Fibroblast of villous mesenchyme (primary cell): ENCODE measurements around the gene CASP6. TPM values are rescaled to one million over a fixed set of nuclear protein-coding genes. Genes with fewer than 3 reads are reported as not detected.

Experiments
- DNase-seq: peaks from one replicate; pipeline ENCODE4 v3.0.0-alpha.2; 2010; ENCODE audit warnings: low read depth
- H3K4me3 ChIP-seq: 2 replicates; pipeline ENCODE4 v1.5.1; 2011; ENCODE audit warnings: low read depth, mild to moderate bottlenecking, low read length
- CTCF ChIP-seq: IDR thresholded peaks from 2 replicates; pipeline ENCODE4 v1.5.1; 2012; ENCODE audit warnings: low read depth, mild to moderate bottlenecking, low read length; ENCODE audit not compliant: insufficient read depth
- total RNA-seq: library from RNA; depleted of rRNA; stranded (reverse); fragments of >200 nt; gene quantifications from 2 replicates; pipeline ENCODE4 v1.2.3, GENCODE V29; 2012

Gene CASP6
- total RNA-seq, 1 donor, result 26.3 TPM

DNA sequence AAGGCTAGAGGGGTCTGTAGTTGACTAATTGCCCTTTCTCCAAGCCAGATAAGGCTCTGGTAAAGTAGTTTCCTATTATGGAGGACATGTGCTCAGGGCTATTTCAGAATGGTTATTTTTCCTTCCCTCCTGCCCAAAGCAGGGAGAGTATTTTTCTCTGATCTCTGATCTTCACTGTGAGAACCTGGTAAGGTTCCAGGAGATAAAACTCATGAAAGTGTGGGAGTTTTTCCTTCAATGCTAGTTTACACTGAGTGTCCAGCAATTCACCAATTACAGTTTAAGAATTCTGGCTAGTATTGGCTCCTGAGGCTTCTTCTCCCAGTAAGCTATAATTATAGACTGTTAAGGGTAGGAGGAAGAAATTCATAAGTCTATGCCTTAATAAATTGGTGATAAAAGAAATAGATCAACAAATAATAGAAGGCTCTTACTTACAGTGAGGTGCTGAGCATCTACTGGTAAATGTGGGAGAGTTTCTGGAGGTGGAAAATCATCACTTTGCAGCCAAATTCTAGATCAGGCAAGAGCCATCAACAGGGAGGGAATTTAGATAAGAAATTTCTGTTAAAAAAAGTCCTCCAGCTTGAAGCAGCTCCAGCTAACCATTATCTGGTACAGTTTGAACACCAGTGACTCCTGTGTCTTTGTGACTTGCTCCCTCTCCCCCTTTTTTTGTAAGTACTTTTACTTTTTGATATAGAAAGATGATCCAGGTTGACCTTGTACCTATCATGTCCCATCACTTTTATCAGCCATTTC lies 30.9 kb downstream of the CASP6 start:
- no peak for TF ChIP-seq CTCF
- DNase-seq, result no peak
- no peak overlapping the region for H3K4me3 ChIP-seq

DNA sequence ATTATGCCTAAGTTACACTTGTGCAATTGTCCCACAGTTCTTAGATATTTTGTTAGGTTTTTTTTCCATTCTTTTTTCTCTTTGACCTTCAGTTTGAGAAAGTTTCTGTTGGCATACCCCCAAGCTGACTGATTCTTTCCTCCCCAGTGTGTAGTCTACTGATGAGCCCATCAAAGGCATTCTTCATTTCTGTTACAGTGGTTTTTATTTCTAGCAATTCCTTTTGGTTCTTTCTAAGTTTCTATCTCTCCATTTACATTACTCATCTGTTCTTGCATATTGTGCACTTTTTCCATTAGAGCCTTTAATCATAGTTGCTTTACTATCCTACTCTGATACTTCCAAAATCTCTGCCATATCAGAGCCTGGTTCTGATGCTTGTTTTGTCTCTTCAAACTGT lies 31.9 kb downstream of the CASP6 start:
- no peak overlapping the region for H3K4me3 ChIP-seq
- no peak for DNase-seq
- no peak for TF ChIP-seq CTCF

DNA sequence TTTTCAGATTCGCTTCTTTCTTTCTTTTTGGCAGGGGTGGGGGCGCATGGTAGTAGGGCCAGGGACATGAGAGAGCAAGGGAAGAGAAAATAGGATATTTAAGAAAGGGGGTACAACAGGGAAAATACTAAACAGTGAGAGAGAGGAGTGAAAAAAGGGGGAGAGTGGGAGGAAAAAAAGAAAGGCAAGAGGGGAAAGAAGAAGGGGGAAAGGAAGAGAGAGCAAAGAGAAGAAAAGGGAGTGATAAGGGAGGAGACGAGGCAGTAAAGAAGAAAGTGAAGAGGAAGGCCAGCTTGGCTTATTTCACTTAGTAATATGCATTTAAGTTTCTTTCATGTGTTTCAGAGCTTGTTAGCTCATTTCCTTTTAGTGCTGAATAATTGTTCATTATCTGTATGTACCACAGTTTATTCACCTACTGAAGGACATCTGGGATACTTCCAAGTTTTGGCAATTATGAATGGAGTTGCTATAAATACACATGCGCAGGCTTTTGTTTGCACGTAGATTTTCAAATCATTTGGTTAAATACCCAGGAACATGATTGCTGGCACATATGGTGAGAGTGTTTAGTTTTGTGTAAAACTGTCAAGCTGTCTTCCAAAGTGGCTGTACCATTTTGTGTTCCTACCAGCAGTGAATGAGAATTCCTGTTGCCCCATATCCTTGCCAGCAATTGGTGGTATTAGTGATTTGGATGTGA lies 37.3 kb downstream of the CASP6 start:
- no peak for DNase-seq
- TF ChIP-seq CTCF, result no peak
- no peak overlapping the region for H3K4me3 ChIP-seq

GRCh38 chr4:109662771-109663170 lies 40.5 kb downstream of the CASP6 start:
- H3K4me3 ChIP-seq, result no peak overlapping the region
- TF ChIP-seq CTCF, result no peak
- no peak for DNase-seq

DNA sequence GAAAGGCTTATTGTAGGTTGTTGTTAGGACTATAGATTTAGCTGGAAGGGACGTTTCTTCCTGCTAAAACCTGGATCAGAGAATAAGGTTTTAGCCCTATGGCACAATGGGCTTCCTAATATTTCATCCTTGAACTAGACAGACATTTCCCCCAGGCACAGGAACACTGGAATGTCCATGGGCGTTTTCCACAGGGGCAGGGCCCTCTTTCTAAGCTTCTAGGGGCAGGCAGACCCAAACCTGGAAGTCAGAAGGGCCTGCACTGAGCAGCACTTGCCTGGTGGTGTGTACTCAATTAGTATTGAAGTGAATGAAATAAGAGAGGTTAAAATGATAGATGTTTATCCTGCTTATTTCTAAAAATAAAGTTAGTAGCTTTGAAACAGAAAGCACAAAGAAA lies 41.1 kb downstream of the CASP6 start:
- DNase-seq, result no peak
- no peak overlapping the region for H3K4me3 ChIP-seq
- TF ChIP-seq CTCF, result no peak

GRCh38 chr4:109658871-109659410 lies 44.3 kb downstream of the CASP6 start:
- peak; percentile 32 for DNase-seq
- peak; percentile 14 for TF ChIP-seq CTCF
- H3K4me3 ChIP-seq, result no peak overlapping the region
